HEK293 (cell line): ENCODE results near the gene AGPAT1.
"Not testable (repeated sequence)": the region's sequence is repeated elsewhere in the genome, so short reads cannot be mapped to it uniquely, and the experiment has no call there.

Source experiments
- ATF2 ChIP-seq: fragments of 450-650 bp; formaldehyde crosslinking; IDR thresholded peaks from 2 replicates; pipeline ENCODE4 v1.5.1; 2016; ENCODE audit warnings: missing biosample characterization, missing genetic modification characterization, low read depth
- ZNF211 ChIP-seq: fragments of 450-650 bp; formaldehyde crosslinking; IDR thresholded peaks from 2 replicates; pipeline ENCODE4 v1.5.1; 2016; ENCODE audit warnings: low read depth, missing biosample characterization, missing genetic modification characterization
- ZNF580 ChIP-seq: fragments of 450-650 bp; formaldehyde crosslinking; IDR thresholded peaks from 2 replicates; pipeline ENCODE4 v1.5.1; 2016; ENCODE audit warnings: missing biosample characterization, missing genetic modification characterization
- ZNF596 ChIP-seq: fragments of 450-650 bp; IDR thresholded peaks from 2 replicates; pipeline ENCODE4 v1.5.0; 2018; ENCODE audit warnings: missing biosample characterization, mild to moderate bottlenecking, missing genetic modification characterization, moderate library complexity
- TF ChIP-seq, protein P1 (sequence below): fragments of 450-650 bp; formaldehyde crosslinking; IDR thresholded peaks from 2 replicates; pipeline ENCODE4 v1.5.1; 2016; ENCODE audit warnings: missing biosample characterization, missing genetic modification characterization
- TF ChIP-seq, protein P2 (sequence below): fragments of 450-650 bp; formaldehyde crosslinking; IDR thresholded peaks from 2 replicates; pipeline ENCODE4 v1.5.1; 2016; ENCODE audit warnings: missing biosample characterization, missing genetic modification characterization

GRCh38 chr6:32211432-32211831 lies 35.5 kb upstream of the AGPAT1 start:
- TF ChIP-seq ZNF211; ATF2 (tag by site-specific recombination); ZNF596 (tag by site-specific recombination); ZNF580 (tag by site-specific recombination): not testable (repeated sequence)
- TF ChIP-seq, protein P1, sequence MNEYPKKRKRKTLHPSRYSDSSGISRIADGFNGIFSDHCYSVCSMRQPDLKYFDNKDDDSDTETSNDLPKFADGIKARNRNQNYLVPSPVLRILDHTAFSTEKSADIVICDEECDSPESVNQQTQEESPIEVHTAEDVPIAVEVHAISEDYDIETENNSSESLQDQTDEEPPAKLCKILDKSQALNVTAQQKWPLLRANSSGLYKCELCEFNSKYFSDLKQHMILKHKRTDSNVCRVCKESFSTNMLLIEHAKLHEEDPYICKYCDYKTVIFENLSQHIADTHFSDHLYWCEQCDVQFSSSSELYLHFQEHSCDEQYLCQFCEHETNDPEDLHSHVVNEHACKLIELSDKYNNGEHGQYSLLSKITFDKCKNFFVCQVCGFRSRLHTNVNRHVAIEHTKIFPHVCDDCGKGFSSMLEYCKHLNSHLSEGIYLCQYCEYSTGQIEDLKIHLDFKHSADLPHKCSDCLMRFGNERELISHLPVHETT, result peak; percentile 57; the same call in 1 of the 2 replicates
- TF ChIP-seq, protein P2, sequence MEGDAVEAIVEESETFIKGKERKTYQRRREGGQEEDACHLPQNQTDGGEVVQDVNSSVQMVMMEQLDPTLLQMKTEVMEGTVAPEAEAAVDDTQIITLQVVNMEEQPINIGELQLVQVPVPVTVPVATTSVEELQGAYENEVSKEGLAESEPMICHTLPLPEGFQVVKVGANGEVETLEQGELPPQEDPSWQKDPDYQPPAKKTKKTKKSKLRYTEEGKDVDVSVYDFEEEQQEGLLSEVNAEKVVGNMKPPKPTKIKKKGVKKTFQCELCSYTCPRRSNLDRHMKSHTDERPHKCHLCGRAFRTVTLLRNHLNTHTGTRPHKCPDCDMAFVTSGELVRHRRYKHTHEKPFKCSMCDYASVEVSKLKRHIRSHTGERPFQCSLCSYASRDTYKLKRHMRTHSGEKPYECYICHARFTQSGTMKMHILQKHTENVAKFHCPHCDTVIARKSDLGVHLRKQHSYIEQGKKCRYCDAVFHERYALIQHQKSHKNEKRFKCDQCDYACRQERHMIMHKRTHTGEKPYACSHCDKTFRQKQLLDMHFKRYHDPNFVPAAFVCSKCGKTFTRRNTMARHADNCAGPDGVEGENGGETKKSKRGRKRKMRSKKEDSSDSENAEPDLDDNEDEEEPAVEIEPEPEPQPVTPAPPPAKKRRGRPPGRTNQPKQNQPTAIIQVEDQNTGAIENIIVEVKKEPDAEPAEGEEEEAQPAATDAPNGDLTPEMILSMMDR, result not testable (repeated sequence)
